HG02970 (cell line): Measurements from ENCODE around the gene USP36.

Experiments
- ATAC-seq: cut with Tn5 transposase; IDR thresholded peaks from one replicate; pipeline ENCODE4 v1.9.1; 2021; ENCODE audit warnings: mild to moderate bottlenecking, moderate library complexity, moderate number of reproducible peaks; ENCODE audit not compliant: unreplicated experiment, low FRiP score

Gene USP36

DNA sequence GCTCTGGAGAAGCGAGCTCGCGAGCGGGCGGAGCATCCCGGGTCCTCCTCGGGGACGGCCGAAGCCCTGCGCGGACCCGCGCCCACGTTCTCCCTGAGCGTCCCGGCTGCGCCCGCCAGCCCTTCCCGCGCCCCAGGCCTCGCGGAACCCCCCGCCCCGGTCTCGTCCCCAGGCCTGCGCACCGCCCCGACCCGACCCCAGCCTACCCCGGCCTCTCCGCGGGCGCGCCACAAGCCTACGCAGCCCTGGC is 159 bp downstream of the USP36 start:
- ATAC-seq, result no peak

DNA sequence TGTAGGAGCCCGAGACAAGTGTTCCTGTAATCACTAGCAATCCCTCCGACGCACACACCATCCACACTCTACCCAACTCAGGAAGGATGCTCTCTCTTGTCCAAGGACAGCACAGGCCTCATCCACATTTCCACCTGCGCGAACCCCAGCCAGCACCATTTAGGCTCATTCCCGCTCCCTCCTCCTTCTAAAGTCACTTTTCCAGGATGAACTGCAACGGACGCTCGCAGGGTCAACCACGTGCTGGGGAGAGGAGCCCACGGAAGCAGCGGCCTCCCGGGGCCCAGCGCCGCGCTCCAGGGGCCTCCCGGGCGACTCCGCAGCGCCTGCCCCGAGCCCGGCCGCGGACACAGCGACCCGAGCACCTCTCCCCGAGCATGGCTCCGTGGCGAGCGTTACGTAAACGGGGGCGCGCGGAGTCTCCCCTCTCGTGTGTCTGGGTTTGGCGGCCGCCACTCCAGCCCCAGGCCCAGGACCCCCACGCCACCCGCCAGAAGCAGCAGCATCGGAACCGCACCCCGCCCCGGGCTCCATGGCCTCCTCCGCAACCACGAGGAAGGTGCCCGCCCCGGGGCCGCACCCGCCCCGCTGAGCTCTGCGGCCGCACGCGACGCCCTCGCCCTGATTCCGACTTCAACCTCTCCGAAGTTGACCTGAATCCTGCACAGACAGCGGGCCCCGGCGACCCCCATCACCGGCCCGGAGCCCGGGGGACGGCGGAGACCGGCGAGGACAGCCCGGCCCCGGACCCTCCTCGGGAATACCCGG is 668 bp downstream of the USP36 start:
- ATAC-seq, result peak; percentile 17

DNA sequence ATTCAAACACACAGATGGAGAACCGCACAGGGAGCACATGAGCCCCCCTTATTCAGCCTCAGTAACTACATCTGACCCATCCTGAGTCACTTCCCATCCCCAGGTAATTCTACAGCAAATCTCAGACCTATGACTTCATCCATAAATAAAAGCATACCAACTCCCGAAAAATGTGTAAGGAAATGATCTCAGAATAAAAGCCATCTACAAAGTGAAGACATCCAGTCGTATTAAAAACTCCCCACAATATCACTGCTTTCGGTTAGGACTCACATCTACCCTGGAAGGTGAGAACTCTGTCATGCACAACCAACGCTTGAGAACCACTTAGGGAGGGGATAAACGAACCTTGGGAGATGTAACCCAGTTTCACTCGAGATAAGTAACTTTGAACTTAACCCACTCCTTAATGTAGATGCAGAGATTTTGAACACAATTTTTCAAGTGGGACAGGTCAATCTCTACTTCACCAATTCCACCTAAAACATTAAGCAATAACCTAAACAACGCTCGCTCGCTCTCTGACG is 1.3 kb downstream of the USP36 start:
- no peak for ATAC-seq

DNA sequence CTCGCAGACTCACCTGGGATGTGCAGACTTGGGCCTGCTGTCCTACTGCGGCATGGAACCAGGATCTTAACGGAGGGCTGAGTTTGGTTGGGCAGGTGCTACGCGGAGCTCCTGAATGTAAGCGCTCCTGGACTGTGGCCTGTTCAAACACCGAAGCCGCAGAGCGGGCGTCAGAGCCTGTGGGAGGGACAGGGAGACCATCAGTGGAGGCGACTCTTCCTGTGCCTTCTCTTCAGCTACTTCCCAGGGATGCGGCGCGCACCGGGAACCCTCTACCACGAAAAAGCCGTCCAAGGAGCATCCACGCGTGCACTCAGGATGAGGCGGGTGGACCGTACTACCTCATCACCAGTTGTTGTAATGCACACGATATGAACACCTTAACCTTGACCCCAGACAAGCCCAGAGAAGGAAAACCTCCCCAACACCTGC is 2.0 kb downstream of the USP36 start:
- ATAC-seq, result no peak

DNA sequence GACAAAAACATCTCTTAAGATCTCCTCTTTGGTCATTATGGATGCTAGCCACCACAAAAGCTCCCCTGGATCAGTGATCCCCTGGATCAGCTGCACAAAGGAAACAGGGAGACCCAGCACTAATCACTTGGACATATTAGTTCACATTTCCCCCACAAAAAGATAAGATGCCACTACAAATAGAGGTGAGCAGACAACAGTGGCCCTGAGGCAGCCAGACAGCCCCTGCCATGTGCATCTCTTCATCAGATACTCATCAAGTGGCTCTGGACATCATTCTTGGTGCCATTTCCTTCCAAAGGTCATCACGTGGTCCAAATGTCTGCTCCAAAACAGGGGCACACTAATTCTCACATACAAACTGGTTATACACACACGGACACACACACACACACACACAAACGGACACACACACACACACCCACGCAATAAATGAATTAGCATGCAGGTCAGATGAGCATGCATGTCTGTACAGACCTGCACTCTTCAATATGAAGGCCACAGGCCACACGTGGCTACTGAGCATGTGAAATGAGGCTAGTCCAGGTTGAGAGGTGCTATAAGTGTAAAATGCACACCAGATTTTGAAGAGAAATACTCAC is 4.1 kb downstream of the USP36 start:
- ATAC-seq, result no peak

DNA sequence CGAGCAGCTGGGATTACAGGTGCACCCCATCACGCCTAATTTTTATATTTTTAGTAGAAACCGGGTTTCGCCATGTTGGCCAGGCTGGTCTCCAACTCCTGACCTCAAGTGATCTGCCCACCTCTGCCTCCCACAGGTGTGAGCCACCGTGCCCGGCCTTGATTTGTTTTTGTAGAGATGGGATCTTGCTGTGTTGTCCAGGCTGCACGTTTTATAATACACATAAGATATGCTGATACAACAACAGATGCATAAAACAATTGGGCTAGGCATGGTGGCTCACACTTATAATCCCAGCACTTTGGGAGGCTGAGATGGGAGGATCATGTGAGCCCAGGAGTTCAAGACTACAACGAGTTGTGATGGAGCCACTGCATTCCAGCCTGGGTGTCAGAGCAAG is 6.0 kb downstream of the USP36 start:
- no peak for ATAC-seq

DNA sequence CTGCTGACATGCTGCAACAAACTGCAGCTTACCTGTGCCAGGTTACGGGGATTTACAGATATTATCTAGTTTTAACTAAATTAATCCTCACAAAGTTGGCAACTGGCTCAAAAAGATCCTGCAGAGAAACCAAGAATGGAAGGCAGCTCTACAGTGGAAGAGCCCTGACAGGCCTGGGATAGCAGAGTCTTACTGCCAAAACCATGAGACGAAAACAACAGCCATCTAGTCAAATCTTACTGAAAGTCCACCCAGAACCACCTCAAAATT is 8.1 kb downstream of the USP36 start:
- ATAC-seq, result no peak

DNA sequence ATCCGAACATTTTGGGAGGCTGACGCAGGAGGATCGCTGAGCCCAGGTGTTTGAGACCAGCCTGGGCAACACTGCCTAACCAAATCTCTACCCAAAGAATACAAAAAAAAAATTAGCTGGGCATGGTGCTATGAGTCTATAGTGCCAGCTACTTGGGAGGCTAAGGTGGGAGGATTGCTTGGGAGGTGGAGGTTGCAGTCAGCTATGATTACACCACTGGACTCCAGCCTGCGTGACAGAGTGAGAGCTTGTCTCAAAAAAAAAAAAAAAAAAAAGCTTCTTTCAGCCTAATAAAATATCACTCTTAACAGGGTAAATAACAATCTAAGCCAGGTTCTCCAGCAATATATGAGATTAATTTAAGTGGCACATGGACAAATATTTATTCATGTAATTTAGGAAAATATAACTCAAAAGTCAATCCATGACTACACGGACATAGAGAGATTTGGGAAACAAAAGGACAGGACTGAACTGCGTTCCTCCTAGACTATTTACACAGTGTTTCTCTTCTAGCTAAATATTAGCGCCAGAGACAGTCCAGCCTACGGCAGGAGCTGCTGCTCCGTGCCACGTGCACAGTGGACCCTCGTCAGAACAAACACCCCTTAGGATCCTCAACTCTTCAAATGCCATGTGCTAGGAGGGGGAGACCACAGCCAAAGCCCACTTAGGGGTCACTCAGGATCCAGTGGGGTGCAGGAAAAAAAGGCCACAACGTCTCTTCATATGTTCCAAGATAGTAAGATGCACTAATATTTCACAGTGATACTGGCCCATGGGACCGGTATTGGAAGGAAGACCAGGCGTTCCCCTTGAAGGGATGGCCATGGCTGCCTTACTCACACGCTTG is 8.7 kb downstream of the USP36 start:
- no peak for ATAC-seq

DNA sequence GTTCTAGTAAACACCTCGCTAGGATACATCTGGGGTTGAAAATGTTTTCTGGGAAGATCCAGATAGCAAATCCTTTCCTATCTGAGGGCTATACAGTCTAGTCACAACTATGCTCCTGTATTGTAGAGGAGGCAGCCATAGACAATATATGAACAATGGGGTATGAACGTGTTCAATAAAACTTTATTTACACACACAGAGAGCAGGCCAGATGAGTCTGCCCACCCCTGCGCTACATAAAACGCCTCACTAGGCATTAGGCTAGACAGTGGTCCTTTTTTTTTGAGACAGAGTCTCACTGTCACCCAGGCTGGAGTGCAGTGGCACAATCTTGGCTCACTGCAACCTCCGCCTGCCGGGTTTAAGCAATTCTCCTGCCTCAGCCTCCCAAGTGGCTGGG is 11.1 kb downstream of the USP36 start:
- ATAC-seq, result no peak

DNA sequence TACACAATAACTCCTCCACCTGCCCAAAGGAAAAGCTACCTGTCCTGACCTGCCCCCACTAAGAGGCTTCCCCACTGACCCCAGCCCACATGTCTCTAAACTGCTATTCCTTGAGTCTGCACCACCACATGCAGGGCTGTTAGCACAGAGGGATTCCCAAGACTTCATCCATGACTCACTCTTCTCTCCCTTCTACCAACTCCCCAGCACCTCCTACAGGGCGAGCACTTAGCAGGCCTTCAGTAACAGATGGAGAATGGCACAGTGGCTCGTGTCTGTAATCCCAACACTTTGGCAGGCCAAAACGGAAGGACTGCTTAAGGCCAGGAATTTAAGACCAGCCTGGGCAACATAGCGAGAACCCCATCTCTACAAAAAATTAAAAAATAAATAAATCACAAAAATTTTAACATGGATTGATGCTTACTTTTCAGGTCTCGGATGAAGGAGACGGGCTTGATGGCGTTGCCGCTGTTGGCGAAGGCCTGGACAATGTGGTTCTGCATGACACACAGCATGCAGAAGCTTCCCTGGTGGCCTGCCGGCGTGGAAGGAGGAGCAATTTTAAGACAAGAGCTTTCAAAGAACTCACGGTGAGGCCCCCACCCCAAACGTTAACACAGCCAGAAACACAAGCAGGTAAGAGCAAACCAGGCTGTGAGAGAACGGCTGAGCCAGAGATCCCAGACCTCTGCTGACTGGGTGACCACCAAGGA is 12.0 kb downstream of the USP36 start:
- no peak for ATAC-seq

DNA sequence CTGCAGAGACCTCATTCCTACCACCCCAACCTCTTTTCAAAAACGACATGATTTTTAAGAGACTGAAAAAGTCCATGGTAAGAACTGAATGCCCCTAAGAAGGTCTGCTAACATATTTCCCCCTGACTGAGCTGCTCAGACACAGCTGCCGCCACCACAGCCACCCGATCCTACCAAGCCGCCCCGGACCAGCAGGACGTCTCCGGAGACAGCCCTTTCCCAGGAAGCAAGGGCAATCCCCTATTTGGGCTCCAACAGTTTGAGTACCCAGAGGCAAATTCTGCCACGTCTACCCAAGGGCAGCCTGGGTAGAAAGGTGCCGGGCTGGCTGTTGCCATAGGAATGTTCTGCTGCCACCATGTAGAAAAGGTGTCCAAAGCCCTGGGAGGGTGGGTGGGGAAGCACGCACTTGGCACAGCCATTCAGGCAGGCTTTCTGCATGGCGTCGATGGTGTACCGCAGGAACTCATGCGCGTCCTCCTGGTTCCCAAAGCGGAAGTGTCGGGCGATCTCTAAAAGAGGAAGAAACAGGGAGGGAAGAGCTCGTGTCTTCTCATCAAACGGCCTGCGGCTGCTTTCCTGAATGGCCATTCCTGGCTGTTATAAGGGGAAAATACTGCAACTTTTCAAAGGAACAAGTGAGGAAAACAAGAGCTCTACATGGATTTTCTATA is 13.6 kb downstream of the USP36 start:
- ATAC-seq, result no peak

DNA sequence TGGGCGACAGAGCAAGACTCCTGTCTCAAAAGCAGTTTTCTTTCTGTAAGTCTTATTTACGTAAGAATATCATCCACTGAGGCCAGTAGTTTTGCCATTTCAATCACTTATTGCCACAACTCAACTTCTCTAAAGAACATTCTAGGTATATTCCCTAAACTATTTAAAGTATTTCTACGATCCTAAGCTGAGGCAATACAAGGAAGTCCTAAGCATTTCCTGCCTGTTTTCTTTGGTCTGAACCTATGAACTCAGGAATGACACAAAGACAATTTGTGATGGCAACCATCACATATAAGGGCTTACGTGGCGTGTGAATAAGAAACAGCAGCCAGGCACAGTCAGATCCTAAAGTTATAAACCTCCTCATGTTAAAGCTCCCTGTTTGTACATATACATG is 14.2 kb downstream of the USP36 start:
- no peak for ATAC-seq

DNA sequence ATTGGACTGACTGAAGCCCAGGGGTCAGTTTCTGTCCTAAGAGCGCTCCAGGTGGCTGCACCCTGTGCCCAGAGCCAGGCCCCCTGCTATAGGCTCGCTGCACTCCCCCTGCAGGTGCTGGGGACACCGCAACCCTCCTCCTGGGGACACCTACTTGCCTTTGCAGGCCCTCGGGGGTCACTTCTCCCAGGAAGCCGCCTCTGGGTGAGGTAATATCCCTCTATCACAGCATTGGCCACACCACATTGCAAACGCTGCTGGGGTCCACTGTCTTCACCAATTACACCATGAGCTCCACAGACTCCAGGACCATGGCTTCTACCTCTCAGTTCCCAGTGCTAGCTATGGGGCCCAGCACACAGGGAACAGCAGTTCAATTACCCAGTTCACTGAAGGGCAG is 14.9 kb downstream of the USP36 start:
- ATAC-seq, result no peak

DNA sequence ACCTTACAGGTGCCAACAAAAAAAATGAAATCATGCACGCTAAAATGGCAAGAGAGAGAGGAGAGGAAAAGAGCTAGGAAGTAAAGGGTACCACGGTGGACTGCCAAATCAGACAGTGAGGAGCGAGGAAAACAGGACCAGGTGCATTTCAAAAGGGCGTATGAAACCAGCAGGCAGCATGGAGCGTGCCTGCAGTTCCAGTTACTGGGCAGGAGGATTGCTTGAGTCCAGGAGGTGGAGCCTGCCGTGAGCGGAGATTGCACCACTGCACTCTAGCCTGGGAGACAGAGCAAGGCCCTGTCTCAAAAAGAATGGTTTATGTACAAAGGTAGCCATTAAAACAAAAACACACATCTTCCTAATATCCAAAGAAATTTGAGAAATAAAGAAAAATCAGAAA is 16.4 kb downstream of the USP36 start:
- ATAC-seq, result no peak

DNA sequence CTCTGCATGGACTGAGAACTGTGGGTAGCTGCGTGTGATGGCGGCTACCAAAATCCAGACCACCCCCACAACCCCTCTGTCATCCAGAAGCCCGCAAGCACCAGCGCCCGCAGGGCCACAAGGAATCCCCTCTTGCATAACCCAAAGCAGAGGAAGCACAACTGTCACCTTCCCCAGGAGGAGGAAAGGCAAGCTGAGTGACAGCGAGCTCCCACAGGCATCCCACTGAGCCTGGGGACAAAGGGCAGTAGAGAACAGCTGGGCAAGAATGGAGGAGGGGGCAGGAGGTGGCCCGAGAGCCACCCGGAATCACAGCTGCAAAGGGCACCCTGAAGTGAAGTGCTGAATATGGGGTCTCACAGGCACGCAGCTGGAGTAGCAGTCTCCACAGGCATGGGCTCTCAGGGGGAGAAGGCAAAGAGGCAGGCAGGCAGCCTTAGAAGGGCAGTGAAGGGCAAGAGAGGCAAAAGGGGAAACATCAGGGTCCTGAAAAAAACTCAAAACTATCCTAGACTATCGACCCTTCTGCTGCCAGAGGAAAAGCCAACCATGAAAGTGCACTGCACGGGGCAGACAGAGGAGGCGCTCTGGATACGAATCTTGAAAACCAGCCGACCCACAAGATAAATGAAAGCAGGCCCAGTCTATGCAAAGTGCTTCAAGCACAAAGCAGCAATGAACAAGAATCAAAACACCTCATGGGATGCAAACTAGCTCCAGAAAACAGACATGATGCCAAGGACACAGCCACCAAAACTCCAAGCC is 17.1 kb downstream of the USP36 start:
- ATAC-seq, result no peak

DNA sequence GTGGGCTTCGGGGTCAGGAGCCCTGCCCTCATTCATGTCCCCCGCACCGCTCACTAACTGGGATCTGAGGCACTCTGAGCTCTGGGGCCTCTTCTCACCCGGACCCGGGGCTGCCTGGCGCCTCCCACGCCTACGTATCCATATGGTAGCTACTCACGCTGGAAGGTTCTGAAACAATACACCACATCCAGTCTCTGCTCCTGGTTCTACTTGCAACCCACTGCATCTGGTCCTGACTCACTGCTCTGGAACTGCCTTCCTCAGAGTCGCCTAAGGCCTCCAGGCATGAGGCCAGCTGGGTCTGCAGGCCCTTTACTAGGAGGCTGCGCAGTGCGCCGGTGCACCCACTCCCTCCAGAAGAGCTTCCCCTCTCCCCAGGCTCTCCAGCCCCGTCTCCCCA is 18.1 kb downstream of the USP36 start:
- ATAC-seq, result no peak

DNA sequence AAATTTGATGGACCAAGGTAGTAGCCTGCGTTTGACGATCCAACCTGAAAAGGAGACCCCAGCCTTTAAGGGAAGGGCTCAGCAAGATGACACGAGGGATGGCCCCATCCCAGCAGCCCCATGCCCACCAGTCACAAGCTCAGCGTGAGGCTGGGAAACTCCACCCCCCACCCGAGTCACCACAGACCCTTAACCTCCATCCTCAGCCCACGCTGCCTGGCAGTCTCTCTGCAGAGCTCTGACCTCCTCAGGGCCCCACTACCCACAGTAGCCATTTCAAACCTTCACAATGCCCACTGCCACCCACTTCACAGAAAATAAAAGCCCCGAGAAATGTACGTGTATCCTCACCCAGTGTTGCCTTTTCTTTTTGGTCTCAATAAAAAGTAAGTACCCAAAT is 18.7 kb downstream of the USP36 start:
- no peak for ATAC-seq

DNA sequence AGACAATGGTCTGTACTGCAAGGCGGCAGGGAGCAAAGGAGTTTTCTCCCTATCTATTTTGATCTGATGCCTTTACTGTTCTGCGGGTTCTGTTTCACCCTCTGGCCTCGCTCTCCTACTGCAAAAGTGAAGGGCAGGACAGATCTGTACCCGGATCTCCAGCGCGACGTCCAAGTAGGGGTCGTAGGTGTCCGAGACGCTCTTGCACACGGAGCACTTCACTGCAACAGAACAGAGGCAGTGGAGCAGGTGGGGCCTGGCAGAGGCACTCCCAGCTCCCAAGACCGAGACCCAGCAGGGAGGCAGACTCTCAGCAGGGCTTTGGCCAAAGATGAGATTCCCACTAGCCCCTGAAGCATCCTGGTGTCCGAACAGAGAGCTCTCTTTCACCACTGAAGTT is 19.8 kb downstream of the USP36 start:
- no peak for ATAC-seq

DNA sequence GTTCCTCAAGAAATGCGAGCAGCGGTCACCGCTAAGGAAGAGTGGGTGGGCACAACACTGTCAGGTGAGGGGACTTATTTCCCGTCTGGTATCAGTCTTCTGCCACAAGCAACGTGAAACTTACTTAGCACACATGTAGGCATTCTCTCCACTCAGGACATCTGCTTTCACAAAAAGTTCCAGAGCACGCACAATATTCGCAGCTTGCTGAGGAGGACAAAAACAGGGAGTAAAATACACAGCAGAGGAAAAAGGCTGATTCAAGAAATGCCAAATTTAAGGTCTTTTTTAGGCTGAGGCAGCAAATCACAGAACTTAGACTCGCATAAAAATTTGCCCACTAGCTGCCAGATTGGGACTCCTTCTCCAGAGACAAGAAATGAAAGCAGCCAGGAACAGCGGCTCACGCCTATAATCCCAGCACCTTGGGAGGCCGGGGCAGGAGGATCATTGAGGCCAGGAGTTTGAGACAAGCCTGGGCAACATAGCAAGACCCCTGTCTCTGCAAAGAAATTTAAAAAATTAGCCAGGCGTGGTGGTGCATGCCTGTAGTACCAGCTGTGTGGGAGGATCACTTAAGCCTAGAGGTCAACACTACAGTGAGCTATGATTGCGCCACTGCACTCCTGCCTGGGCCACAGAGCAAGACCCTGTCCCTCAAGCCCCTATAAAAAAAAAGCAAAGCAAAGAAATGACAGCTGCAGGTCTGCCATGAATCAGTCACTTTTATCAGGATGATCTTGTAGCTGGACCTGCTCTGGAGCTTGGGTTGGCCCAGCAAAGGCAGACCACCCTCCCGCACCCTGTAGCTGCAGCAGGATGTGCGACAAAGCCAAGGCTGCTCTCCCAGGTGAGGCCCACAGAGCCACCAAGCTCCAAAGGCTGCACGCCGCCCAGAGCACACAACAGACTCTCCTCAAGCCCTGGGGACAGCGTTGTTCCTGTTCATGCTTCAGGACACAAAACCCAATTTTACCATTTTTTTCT is 20.5 kb downstream of the USP36 start:
- no peak for ATAC-seq
